ENCODE measurements around the gene PLPPR4. TPM values are rescaled to one million over a fixed set of nuclear protein-coding genes. Genes with fewer than 3 reads are reported as not detected.

Gene PLPPR4
- total RNA-seq, 4 donors from 2014 or later = 0.42 to 1.4 (median 1.0) TPM

GRCh38 chr1:99292886-99293285 is 28.6 kb downstream of the PLPPR4 start:
- DNase-seq (ENCODE audit: extremely low spot score) = no peak
- Histone ChIP-seq H3K36me3 (no peaks in the 10 kb centered on the region), H3K4me1 (no peaks in the 10 kb centered on the region), H3K4me3 (no peak overlapping the region), H3K27ac (replicated peaks in 1 of 4) (no peak overlapping the region), H3K9me3 (peaks cover 0 to 6% (median 0%) of the 10 kb centered on the region in 4 donors), H3K27me3 (no peaks in the 10 kb centered on the region)
- intact Hi-C loops (cut with DNase I) = no loop called here
- TF ChIP-seq CTCF (IDR thresholded peaks at IDR 0.05) (no peak), EP300 (IDR thresholded peaks at IDR 0.05) (no peak), POLR2AphosphoS5 (IDR thresholded peaks at IDR 0.05) (no peak), POLR2A (IDR thresholded peaks at IDR 0.05; ENCODE audit: low read depth) (no peak)
- WGBS = 72% methylated on average over 6 of the region's 6 CpGs

GRCh38 chr1:99297923-99298322 is 33.6 kb downstream of the PLPPR4 start:
- no peaks in the 10 kb centered on the region for H3K36me3 ChIP-seq
- no peak overlapping the region for H3K4me3 ChIP-seq
- DNase-seq (ENCODE audit: extremely low spot score) = no peak
- H3K4me1 ChIP-seq = no peaks in the 10 kb centered on the region
- H3K9me3 ChIP-seq = no peaks in the 10 kb centered on the region
- WGBS = 93% methylated on average over 2 of the region's 2 CpGs
- no peak overlapping the region for H3K27ac ChIP-seq (replicated peaks in 1 of 4)
- no peaks in the 10 kb centered on the region for H3K27me3 ChIP-seq
- intact Hi-C loops (cut with DNase I) = no loop called here
- TF ChIP-seq CTCF (IDR thresholded peaks at IDR 0.05) = no peak
- TF ChIP-seq POLR2A (IDR thresholded peaks at IDR 0.05; ENCODE audit: low read depth) = no peak
- no peak for TF ChIP-seq POLR2AphosphoS5 (IDR thresholded peaks at IDR 0.05)
- no peak for TF ChIP-seq EP300 (IDR thresholded peaks at IDR 0.05)

- WGBS = 92% methylated on average over 5 of the region's 5 CpGs
Observed at GRCh38 chr1:99304725-99305282, 40.5 kb downstream of the PLPPR4 start.

GRCh38 chr1:99305626-99306025 is 41.3 kb downstream of the PLPPR4 start:
- Histone ChIP-seq H3K27ac (replicated peaks in 1 of 4) (no peak overlapping the region), H3K36me3 (no peaks in the 10 kb centered on the region), H3K4me1 (no peaks in the 10 kb centered on the region), H3K4me3 (no peak overlapping the region), H3K27me3 (no peaks in the 10 kb centered on the region), H3K9me3 (no peaks in the 10 kb centered on the region)
- intact Hi-C loops (cut with DNase I) = no loop called here
- TF ChIP-seq POLR2AphosphoS5 (IDR thresholded peaks at IDR 0.05) (no peak), EP300 (IDR thresholded peaks at IDR 0.05) (no peak), POLR2A (IDR thresholded peaks at IDR 0.05; ENCODE audit: low read depth) (no peak), CTCF (IDR thresholded peaks at IDR 0.05) (no peak)
- WGBS = 96% methylated on average over 7 of the region's 7 CpGs
- no peak for DNase-seq (ENCODE audit: extremely low spot score)

More at GRCh38 chr1:99304725-99305282, 40.5 kb downstream of the PLPPR4 start:
- Histone ChIP-seq H3K4me1 (no peaks in the 10 kb centered on the region), H3K9me3 (no peaks in the 10 kb centered on the region), H3K27me3 (no peaks in the 10 kb centered on the region), H3K27ac (replicated peaks in 1 of 4) (no peak overlapping the region), H3K4me3 (no peak overlapping the region), H3K36me3 (no peaks in the 10 kb centered on the region)
- TF ChIP-seq CTCF (IDR thresholded peaks at IDR 0.05) (no peak), POLR2A (IDR thresholded peaks at IDR 0.05; ENCODE audit: low read depth) (no peak)
- intact Hi-C loops (cut with DNase I) = no loop called here
- DNase-seq (ENCODE audit: extremely low spot score) = no peak

- no peaks in the 10 kb centered on the region for H3K9me3 ChIP-seq
- no peaks in the 10 kb centered on the region for H3K36me3 ChIP-seq
- no peaks in the 10 kb centered on the region for H3K27me3 ChIP-seq
- H3K27ac ChIP-seq (replicated peaks in 1 of 4) = no peak overlapping the region
- DNase-seq (ENCODE audit: extremely low spot score) = no peak
- intact Hi-C loops (cut with DNase I) = no loop called here
- no peaks in the 10 kb centered on the region for H3K4me1 ChIP-seq
- H3K4me3 ChIP-seq = no peak overlapping the region
- WGBS = 85% methylated on average over 6 of the region's 7 CpGs
- TF ChIP-seq POLR2AphosphoS5 (IDR thresholded peaks at IDR 0.05) (no peak), CTCF (IDR thresholded peaks at IDR 0.05) (no peak), POLR2A (IDR thresholded peaks at IDR 0.05; ENCODE audit: low read depth) (no peak), EP300 (IDR thresholded peaks at IDR 0.05) (no peak)
Observed at GRCh38 chr1:99306056-99306455, 41.8 kb downstream of the PLPPR4 start.
